Measurements from ENCODE around the gene NELL1. TPM values are rescaled to one million over a fixed set of nuclear protein-coding genes. Genes with fewer than 3 reads are reported as not detected.

NELL1 gene
- total RNA-seq, 1 experiment from 2014 or later, result not detected

DNA sequence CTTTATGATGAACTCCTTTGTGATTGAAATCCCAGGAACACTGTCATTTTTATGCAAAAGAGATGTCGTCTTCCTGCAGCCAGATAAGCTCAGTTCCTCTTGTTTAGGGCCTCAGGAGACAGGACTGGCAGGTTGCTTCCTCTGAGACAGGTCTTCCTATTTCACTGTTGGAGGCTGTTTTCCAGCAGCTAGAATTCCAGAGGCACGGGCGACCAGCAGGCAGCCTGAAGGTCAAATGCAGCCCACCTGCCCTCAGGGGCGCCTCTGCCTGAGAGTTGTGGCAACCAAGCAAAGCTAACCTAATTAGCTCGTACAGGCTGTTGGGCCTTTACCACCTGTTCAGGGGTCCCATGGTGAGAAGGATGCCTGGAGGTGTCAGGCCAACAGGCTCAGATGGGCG, 47.7 kb upstream of the NELL1 start:
- BruUV-seq (replicated peaks), result no TSS peak
- no peak overlapping the region for H3K4me3 ChIP-seq (ENCODE audit: low read length)
- H3F3A ChIP-seq (ENCODE audit: low read length, unreplicated experiment), result no peaks in the 10 kb centered on the region
- POLR2A ChIA-PET (ENCODE audit: unreplicated experiment), result no interaction called here
- peaks cover 9% of the 10 kb centered on the region; the same call in 1 of the 2 replicates for H3K27me3 ChIP-seq (ENCODE audit: low read length)
- H3K4me1 ChIP-seq (ENCODE audit: insufficient read depth, low read length), result no peaks in the 10 kb centered on the region
- no peak overlapping the region for H3K27ac ChIP-seq (ENCODE audit: low read length)
- TF ChIP-seq EZH2 (IDR thresholded peaks at IDR 0.05; ENCODE audit: low read length, unreplicated experiment) (no peak), EZH2phosphoT487 (IDR thresholded peaks at IDR 0.05; ENCODE audit: borderline replicate concordance, low read length) (no peak)
- TF ChIP-seq, protein P1, sequence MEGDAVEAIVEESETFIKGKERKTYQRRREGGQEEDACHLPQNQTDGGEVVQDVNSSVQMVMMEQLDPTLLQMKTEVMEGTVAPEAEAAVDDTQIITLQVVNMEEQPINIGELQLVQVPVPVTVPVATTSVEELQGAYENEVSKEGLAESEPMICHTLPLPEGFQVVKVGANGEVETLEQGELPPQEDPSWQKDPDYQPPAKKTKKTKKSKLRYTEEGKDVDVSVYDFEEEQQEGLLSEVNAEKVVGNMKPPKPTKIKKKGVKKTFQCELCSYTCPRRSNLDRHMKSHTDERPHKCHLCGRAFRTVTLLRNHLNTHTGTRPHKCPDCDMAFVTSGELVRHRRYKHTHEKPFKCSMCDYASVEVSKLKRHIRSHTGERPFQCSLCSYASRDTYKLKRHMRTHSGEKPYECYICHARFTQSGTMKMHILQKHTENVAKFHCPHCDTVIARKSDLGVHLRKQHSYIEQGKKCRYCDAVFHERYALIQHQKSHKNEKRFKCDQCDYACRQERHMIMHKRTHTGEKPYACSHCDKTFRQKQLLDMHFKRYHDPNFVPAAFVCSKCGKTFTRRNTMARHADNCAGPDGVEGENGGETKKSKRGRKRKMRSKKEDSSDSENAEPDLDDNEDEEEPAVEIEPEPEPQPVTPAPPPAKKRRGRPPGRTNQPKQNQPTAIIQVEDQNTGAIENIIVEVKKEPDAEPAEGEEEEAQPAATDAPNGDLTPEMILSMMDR (conservative IDR thresholded peaks at IDR 0.05; ENCODE audit: low read depth, low read length), result no peak
- CTCF ChIA-PET, result no interaction called here
- H2AFZ ChIP-seq (ENCODE audit: low read length), result no peak overlapping the region
- H3K36me3 ChIP-seq (ENCODE audit: low read depth, low read length), result no peaks in the 10 kb centered on the region
- H3K9ac ChIP-seq (ENCODE audit: low read length), result no peak overlapping the region
- no peak for DNase-seq
- H3K9me2 ChIP-seq (replicated peaks; ENCODE audit: low read length), result no peaks in the 10 kb centered on the region
- no peak overlapping the region for H3K4me2 ChIP-seq (ENCODE audit: low read length)
- no peak for ATAC-seq
- H4K20me1 ChIP-seq (ENCODE audit: low read length), result no peaks in the 10 kb centered on the region
- no peaks in the 10 kb centered on the region for H3K79me2 ChIP-seq (ENCODE audit: low read length)
- no peaks in the 10 kb centered on the region for H3K9me3 ChIP-seq (ENCODE audit: low read length)
- intact Hi-C loops (cut with micrococcal nuclease), result no loop called here

DNA sequence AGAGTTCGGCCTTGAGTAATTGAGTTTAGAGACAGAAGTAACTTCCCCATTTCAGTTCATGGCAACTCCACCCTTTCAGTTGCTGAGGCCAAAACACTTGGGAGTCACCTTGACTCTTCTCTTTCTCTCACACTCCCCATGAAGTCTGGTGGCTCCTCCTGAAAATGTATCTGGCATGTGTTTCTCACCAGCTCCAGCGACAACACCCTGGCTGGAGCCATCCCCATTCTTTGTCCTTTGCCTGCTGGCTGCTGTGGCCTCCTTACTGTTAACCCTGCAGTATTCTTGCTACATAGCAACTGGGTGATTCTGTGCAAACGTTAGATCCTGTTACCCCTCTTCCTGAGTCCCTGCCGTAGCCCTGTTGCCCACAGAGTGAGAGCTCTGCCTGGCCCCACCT, 46.1 kb upstream of the NELL1 start:
- no peak overlapping the region for H3K4me3 ChIP-seq (ENCODE audit: low read length)
- no peaks in the 10 kb centered on the region for H3K36me3 ChIP-seq (ENCODE audit: low read depth, low read length)
- H3K4me1 ChIP-seq (ENCODE audit: insufficient read depth, low read length), result no peaks in the 10 kb centered on the region
- CTCF ChIA-PET, result no interaction called here
- H3K27ac ChIP-seq (ENCODE audit: low read length), result no peak overlapping the region
- DNase-seq, result no peak
- H3K9me3 ChIP-seq (ENCODE audit: low read length), result no peaks in the 10 kb centered on the region
- H3K9ac ChIP-seq (ENCODE audit: low read length), result no peak overlapping the region
- TF ChIP-seq, protein P1 (conservative IDR thresholded peaks at IDR 0.05; ENCODE audit: low read depth, low read length), result no peak
- no peak for TF ChIP-seq EZH2phosphoT487 (IDR thresholded peaks at IDR 0.05; ENCODE audit: borderline replicate concordance, low read length)
- no peak overlapping the region for H3K4me2 ChIP-seq (ENCODE audit: low read length)
- intact Hi-C loops (cut with micrococcal nuclease), result no loop called here
- BruUV-seq (replicated peaks), result no TSS peak
- no peak for ATAC-seq
- no peaks in the 10 kb centered on the region for H3K9me2 ChIP-seq (replicated peaks; ENCODE audit: low read length)
- no peaks in the 10 kb centered on the region for H3K79me2 ChIP-seq (ENCODE audit: low read length)
- H4K20me1 ChIP-seq (ENCODE audit: low read length), result no peaks in the 10 kb centered on the region
- POLR2A ChIA-PET (ENCODE audit: unreplicated experiment), result no interaction called here
- no peaks in the 10 kb centered on the region for H3F3A ChIP-seq (ENCODE audit: low read length, unreplicated experiment)
- no peak overlapping the region for H2AFZ ChIP-seq (ENCODE audit: low read length)
- peaks cover 16% of the 10 kb centered on the region for H3K27me3 ChIP-seq (ENCODE audit: low read length)

DNA sequence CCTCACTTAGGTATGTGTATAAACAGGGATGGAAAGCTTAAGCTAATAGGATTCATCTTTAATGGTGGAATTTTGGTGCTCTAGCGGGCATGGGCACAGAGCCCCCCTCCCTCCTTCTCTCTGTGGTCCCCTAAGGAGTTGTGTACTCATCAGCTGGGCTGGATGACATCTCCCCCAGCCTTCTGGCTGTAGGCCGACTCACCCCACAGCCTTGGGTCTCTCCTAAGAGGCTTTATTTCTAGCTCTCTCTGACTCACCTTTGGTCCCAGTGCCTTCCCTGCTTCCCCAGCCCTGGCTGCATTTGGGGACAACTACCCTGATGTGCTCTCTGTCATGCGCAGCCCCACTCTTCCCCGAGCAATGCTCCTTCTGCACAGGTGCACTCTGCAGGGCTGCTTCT, 43.1 kb upstream of the NELL1 start:
- CTCF ChIA-PET, result no interaction called here
- H2AFZ ChIP-seq (ENCODE audit: low read length), result no peak overlapping the region
- no TSS peak for BruUV-seq (replicated peaks)
- ATAC-seq (no peak), DNase-seq (no peak)
- peaks cover 16% of the 10 kb centered on the region for H3K27me3 ChIP-seq (ENCODE audit: low read length)
- POLR2A ChIA-PET (ENCODE audit: unreplicated experiment), result no interaction called here
- no peaks in the 10 kb centered on the region for H3K9me2 ChIP-seq (replicated peaks; ENCODE audit: low read length)
- no peak for TF ChIP-seq EZH2phosphoT487 (IDR thresholded peaks at IDR 0.05; ENCODE audit: borderline replicate concordance, low read length)
- TF ChIP-seq, protein P1 (conservative IDR thresholded peaks at IDR 0.05; ENCODE audit: low read depth, low read length), result no peak
- H3F3A ChIP-seq (ENCODE audit: low read length, unreplicated experiment), result no peaks in the 10 kb centered on the region
- H3K9me3 ChIP-seq (ENCODE audit: low read length), result no peaks in the 10 kb centered on the region
- H4K20me1 ChIP-seq (ENCODE audit: low read length), result no peaks in the 10 kb centered on the region
- H3K36me3 ChIP-seq (ENCODE audit: low read depth, low read length), result no peaks in the 10 kb centered on the region
- H3K79me2 ChIP-seq (ENCODE audit: low read length), result no peaks in the 10 kb centered on the region
- H3K4me2 ChIP-seq (ENCODE audit: low read length), result no peak overlapping the region
- H3K9ac ChIP-seq (ENCODE audit: low read length), result no peak overlapping the region
- intact Hi-C loops (cut with micrococcal nuclease), result no loop called here
- no peaks in the 10 kb centered on the region for H3K4me1 ChIP-seq (ENCODE audit: insufficient read depth, low read length)
- H3K27ac ChIP-seq (ENCODE audit: low read length), result no peak overlapping the region
- H3K4me3 ChIP-seq (ENCODE audit: low read length), result no peak overlapping the region
